NCI-H446 treated with DMSO at 0.1 percent for 48 hours (cell line): ENCODE data around the gene RBM48.
"Not testable (repeated sequence)": the region's sequence is repeated elsewhere in the genome, so short reads cannot be mapped to it uniquely, and the experiment has no call there.

ENCODE experiments used
- DNase-seq: peaks from one replicate; lab custom pipeline; 2025; lab: John Stamatoyannopoulos, UW

Gene RBM48

GRCh38 chr7:92545116-92545515, 16.5 kb downstream of the RBM48 start:
- not testable (repeated sequence) for DNase-seq

DNA sequence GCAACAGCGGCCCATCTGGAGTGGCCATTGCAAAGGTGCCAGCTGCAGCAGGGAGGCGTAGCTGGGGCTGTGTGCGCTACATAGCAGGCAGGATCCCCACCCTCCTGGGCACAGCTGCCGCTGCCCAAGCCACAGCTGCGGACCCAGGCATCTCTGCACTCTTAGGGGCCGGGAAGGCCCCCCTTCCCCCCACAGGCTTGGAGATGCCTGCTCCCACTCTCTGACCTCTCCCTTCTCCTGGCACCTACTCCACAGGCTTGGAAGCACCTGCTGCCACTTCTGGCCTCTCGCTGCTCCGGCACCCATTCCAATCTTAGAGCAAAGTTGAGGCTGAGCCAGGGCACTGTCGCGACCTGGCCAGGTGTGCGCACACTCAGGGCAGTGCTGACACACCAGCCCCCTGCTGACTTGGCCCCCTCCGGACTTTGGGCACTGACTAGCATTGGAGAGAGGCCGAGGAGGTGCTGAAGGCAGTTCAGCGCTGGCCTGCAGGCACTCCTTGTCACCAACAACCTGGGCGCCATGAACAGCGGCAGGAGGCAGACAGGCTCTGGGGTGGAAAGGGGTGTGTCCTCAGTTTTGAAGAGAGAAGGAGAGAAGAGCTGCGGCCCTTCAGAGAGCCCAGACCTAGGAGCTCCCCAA, 18.4 kb downstream of the RBM48 start:
- no peak for DNase-seq

GRCh38 chr7:92547579-92547978, 19.0 kb downstream of the RBM48 start:
- no peak for DNase-seq

- no peak for DNase-seq
Measured at GRCh38 chr7:92550194-92550593, 21.6 kb downstream of the RBM48 start.

GRCh38 chr7:92557249-92557648, 28.7 kb downstream of the RBM48 start:
- no peak for DNase-seq

GRCh38 chr7:92557808-92558362, 29.3 kb downstream of the RBM48 start:
- DNase-seq, result no peak

DNA sequence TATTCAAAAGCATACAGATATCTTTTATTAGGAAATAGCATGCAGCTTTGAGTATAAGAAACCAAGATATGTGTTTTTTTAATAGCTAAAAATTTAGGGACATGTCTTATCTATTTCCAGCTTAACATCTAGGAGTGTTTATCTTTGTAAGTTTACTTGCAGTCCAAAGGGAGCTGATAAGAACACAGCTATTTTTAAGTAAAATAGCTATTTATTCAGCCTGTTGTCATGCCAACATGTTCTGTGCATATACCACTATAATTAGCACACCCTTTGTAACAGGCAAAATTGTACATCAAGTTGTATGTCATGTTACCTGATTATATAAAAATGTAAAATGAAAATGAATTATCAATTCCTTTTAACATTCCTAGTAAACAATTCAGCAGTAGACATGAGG, 32.0 kb downstream of the RBM48 start:
- no peak for DNase-seq

DNA sequence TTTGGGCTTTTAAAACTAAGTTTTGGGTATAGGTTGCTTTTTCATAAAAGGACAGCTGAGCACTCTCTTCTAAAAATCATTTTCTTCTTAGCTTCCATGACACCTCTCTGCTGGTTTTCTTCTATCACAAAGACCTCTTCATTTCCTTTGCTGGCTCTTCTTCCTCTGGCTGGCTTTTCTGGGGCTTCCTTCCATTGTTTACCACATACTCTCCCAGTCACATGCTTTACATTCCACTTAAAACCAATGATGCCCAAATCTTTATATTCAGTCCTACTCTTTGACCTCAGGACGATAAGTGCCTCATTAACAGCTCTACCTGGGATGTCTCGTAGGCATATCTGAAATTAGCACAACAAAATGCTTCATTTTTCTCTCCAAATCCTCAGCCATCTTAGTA, 34.8 kb downstream of the RBM48 start:
- DNase-seq, result no peak

GRCh38 chr7:92567460-92567859, 38.9 kb downstream of the RBM48 start:
- DNase-seq, result no peak

DNA sequence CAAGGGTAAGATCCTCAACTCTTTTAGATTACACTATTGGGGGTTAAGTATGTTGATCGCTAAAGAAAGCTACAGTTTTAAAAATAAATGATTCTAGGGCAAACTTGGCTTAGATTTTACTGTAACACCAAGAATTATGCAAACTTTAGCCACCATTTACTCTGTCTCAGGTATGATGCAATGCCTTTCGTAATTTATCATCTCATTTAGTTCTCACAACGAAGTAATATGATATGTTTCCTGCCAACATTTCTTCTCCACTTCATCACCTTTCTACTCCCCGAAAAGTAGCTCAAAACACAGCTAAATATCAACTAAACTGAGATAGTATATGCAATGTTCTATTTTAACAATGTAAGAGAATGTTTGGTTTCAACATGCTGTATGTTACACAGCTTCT, 40.5 kb downstream of the RBM48 start:
- DNase-seq, result no peak

DNA sequence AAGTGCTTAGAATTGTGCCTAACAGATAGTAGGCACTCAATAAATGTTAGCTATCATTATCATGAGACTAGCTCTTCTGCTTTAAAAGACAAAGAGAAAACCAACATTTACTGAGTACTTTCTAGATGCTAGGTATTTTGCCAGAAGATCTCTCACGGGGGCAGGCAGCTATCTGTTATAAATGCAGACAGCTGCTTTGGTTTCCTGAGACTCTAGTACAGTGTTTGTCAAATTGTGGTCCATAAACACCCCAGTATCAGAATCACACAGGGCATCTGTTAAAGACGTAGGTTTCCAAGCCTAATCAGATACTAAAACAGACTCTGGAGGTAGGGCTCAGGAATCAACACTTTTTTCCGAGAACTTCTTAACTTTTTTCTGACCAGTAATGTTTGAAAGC, 47.7 kb downstream of the RBM48 start:
- no peak for DNase-seq

DNA sequence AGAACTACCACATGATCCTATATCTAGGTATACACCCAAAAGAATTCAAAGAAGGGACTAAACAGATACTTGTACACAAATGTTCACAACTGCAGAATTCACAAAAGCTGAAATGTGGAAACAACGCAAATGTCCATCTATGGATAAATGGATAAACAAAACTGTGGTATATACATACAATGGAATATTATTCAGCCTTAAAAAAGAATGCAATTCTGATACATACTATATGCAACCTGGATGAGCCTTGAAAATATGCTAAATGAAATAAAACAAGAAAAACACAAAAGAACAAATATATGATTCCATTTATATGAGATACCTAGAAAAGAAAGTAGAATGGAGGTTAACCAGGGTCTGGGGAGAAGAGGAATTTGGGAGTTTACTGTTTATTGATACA, 54.4 kb downstream of the RBM48 start:
- DNase-seq, result no peak

DNA sequence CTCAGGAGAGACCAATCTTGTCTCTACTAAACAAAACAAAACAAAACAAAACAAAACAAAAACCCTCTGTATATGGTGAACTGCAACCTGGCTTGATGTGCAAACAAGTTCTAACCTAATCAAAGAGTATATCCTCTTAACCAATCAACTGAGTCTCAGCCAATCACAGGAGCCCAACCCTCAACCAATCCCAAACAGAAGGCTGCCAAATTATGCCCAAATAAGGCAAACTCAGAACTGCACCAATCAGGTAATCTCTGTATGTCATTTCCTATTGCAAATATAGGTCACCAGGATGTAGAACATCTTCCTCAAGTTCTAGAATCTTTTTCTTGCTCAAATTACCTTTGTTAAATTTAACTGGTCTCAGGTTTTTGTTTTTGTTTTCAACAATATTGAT, 56.4 kb downstream of the RBM48 start:
- no peak for DNase-seq

- no peak for DNase-seq
Measured at GRCh38 chr7:92586403-92586802, 57.8 kb downstream of the RBM48 start.

- no peak for DNase-seq
Measured at GRCh38 chr7:92586841-92587240, 58.2 kb downstream of the RBM48 start.
